RWPE1 (cell line): ENCODE measurements around the gene KNTC1.
"Not testable (repeated sequence)": the region's sequence is repeated elsewhere in the genome, so short reads cannot be mapped to it uniquely, and the experiment has no call there.

Source experiments
- CTCF ChIA-PET: fragments of 350-600 bp; sonication (Branson Sonifier 250); formaldehyde crosslinking; extraction: SDS; loops from one replicate; lab custom pipeline; 2021; lab: Yijun Ruan, JAX
- POLR2A ChIA-PET: fragments of 400-600 bp; formaldehyde crosslinking; extraction: SDS; loops from one replicate; lab custom pipeline; 2020; ENCODE audit warnings: antibody characterized with exemption; ENCODE audit not compliant: low non-redundant PET; lab: Yijun Ruan, JAX
- DNase-seq: peaks from one replicate; pipeline ENCODE4 v3.0.0; 2012; ENCODE audit warnings: low spot score
- H3K27ac ChIP-seq: fragments of 450-650 bp; 2 replicates; pipeline ENCODE4 v1.5.1; 2017
- CTCF ChIP-seq: fragments of 450-650 bp; conservative IDR thresholded peaks from 2 replicates; pipeline ENCODE4 v1.5.1; 2017; ENCODE audit warnings: low read depth, mild to moderate bottlenecking

Gene KNTC1

GRCh38 chr12:122635471-122635870, 108.4 kb downstream of the KNTC1 start:
- H3K27ac ChIP-seq = no peak overlapping the region
- no peak for DNase-seq
- POLR2A ChIA-PET = interaction anchor here (0.6 kb wide), 1 partner anchor 1359 kb away, joined by 3 read pairs; no protein-coding TSS in a partner anchor
- CTCF ChIA-PET = no interaction called here
- no peak for TF ChIP-seq CTCF

- ChIA-PET CTCF (interaction anchor here (0.6 kb wide), 2 partner anchors 36 to 109 kb away, joined by 3 read pairs; no protein-coding TSS in a partner anchor), POLR2A (no interaction called here)
- TF ChIP-seq CTCF = no peak
- DNase-seq = no peak
- no peak overlapping the region for H3K27ac ChIP-seq
Observed at GRCh38 chr12:122643207-122643805, 116.3 kb downstream of the KNTC1 start.

- POLR2A ChIA-PET = no interaction called here
- TF ChIP-seq CTCF = no peak
- CTCF ChIA-PET = interaction anchor here (0.6 to 1.2 kb wide), 2 partner anchors 13 to 96 kb away, joined by 3 to 5 read pairs; no protein-coding TSS in a partner anchor
- 0 out of 2 replicates have a peak overlapping the region, but pooled peaks have one; percentile 8 for H3K27ac ChIP-seq
- peak; percentile 74 for DNase-seq
Observed at GRCh38 chr12:122646517-122647217, 119.6 kb downstream of the KNTC1 start.

- H3K27ac ChIP-seq = no peak overlapping the region
- CTCF ChIA-PET = no interaction called here
- POLR2A ChIA-PET = interaction anchor here (0.5 kb wide), 1 partner anchor 265 kb away, joined by 3 read pairs; no protein-coding TSS in a partner anchor
Observed at GRCh38 chr12:122651520-122652224, 124.6 kb downstream of the KNTC1 start.

GRCh38 chr12:122653291-122653690, 126.2 kb downstream of the KNTC1 start:
- DNase-seq, H3K27ac ChIP-seq, POLR2A ChIA-PET: not testable (repeated sequence)
- CTCF ChIA-PET = interaction anchor here (0.6 kb wide), 1 partner anchor 88 kb away, joined by 4 read pairs; no protein-coding TSS in a partner anchor

More at GRCh38 chr12:122651520-122652224, 124.6 kb downstream of the KNTC1 start:
- DNase-seq = no peak
- TF ChIP-seq CTCF = no peak

- DNase-seq = no peak
- TF ChIP-seq CTCF = no peak
- ChIA-PET POLR2A (no interaction called here), CTCF (no interaction called here)
- H3K27ac ChIP-seq = no peak overlapping the region
Observed at GRCh38 chr12:122656298-122656697, 129.2 kb downstream of the KNTC1 start.
